GM12878 (cell line): ENCODE results near the gene RNPC3. TPM values are rescaled to one million over a fixed set of nuclear protein-coding genes. Genes with fewer than 3 reads are reported as not detected.

Source experiments
- ATAC-seq: fragments of 200-7000 bp; cut with Tn5 transposase; 3 replicates; pipeline ENCODE4 v1.9.1; 2020; ENCODE audit warnings: mild to moderate bottlenecking, moderate library complexity
- BruUV-seq: library from RNA; stranded (reverse); fragments of 400-500 nt; replicated peaks from 2 replicates; lab custom pipeline; 2021; lab: Mats Ljungman, UMichigan
- CTCF ChIA-PET: fragments of 300-600 bp; sonication (Branson Sonifier 250); formaldehyde crosslinking; extraction: SDS; loops from one replicate; lab custom pipeline; 2021; ENCODE audit warnings: inconsistent platforms; lab: Yijun Ruan, JAX
- POLR2A ChIA-PET: fragments of 350-600 bp; formaldehyde crosslinking; extraction: SDS; loops from one replicate; lab custom pipeline; 2021; ENCODE audit warnings: inconsistent platforms; lab: Charles Lee
- RAD21 ChIA-PET: fragments of 300-600 bp; sonication (Branson Sonifier 250); formaldehyde crosslinking; loops from one replicate; lab custom pipeline; 2023; ENCODE audit warnings: antibody characterized with exemption; ENCODE audit not compliant: unreplicated experiment; lab: Charles Lee
- SMC1A ChIA-PET: fragments of 300-600 bp; sonication (Branson Sonifier 250); formaldehyde crosslinking; loops from one replicate; lab custom pipeline; 2023; ENCODE audit not compliant: unreplicated experiment, uncharacterized antibody; lab: Charles Lee
- DNase-seq: peaks from one replicate; pipeline ENCODE4 v3.0.0-alpha.2; 2011; ENCODE audit warnings: low read depth, low spot score
- FAIRE-seq: peaks from 3 replicates; lab custom pipeline; 2011; peaks lifted over from hg19 to GRCh38; lab: Jason Lieb, UNC
- H2AFZ ChIP-seq: 2 replicates; pipeline ENCODE4 v1.6.0; 2011; ENCODE audit warnings: low read depth, low read length, control low read depth; ENCODE audit not compliant: control insufficient read depth
- H3K27ac ChIP-seq: 2 replicates; pipeline ENCODE4 v1.5.1; 2011; ENCODE audit warnings: control low read depth; ENCODE audit not compliant: control insufficient read depth, insufficient read depth
- H3K27me3 ChIP-seq, 2 experiments: replicated peaks in 1 of 2; 2 replicates each; pipeline versions ENCODE4 v1.6.0 to v1.6.1; 2011; ENCODE audit warnings: low read length in 1 of 2; ENCODE audit not compliant: control insufficient read depth in 2 of 2, insufficient read depth in 2 of 2
- H3K36me3 ChIP-seq, 2 experiments: 2 replicates each; pipeline ENCODE4 v1.5.1; 2011; ENCODE audit warnings: low read length in 1 of 2; ENCODE audit not compliant: control insufficient read depth in 2 of 2, insufficient read depth in 2 of 2
- H3K4me1 ChIP-seq: 2 replicates; pipeline ENCODE4 v1.6.1; 2011; ENCODE audit warnings: mild to moderate bottlenecking, low read length, moderate library complexity, mixed read lengths; ENCODE audit not compliant: control insufficient read depth, insufficient read depth
- H3K4me2 ChIP-seq: 2 replicates; pipeline ENCODE4 v1.6.0; 2011; ENCODE audit warnings: control low read depth; ENCODE audit not compliant: control insufficient read depth, insufficient read depth
- H3K4me3 ChIP-seq: fragments of 200-600 bp; sonication (generic); 2 replicates; pipeline ENCODE4 v1.5.1; 2016
- H3K79me2 ChIP-seq: 2 replicates; pipeline ENCODE4 v1.6.0; 2011; ENCODE audit warnings: low read length; ENCODE audit not compliant: control insufficient read depth, insufficient read depth
- H3K9ac ChIP-seq: 2 replicates; pipeline ENCODE4 v1.8.0; 2011; ENCODE audit warnings: low read length, control low read depth, mixed read lengths; ENCODE audit not compliant: control insufficient read depth, insufficient read depth
- H3K9me3 ChIP-seq: replicated peaks from 3 replicates; pipeline ENCODE4 v1.5.1; 2011; ENCODE audit warnings: mild to moderate bottlenecking, low read length; ENCODE audit not compliant: control insufficient read depth, insufficient read depth
- H4K20me1 ChIP-seq: 2 replicates; pipeline ENCODE4 v1.6.0; 2011; ENCODE audit not compliant: control insufficient read depth, insufficient read depth
- BHLHE40 ChIP-seq, 2 experiments: fragments of 450-650 bp in 1 of 2; IDR thresholded peaks; 2 replicates each; pipeline ENCODE4 v1.6.1; 2011 to 2017; ENCODE audit warnings: low read depth in 2 of 2, borderline replicate concordance in 1 of 2, improper control_type of control experiment in 1 of 2, low read length in 1 of 2, mild to moderate bottlenecking in 1 of 2
- CHD1 ChIP-seq: IDR thresholded peaks from 2 replicates; pipeline ENCODE4 v1.6.1; 2012; ENCODE audit warnings: low read depth, low read length, improper control_type of control experiment
- CHD2 ChIP-seq: IDR thresholded peaks from 2 replicates; pipeline ENCODE4 v1.6.1; 2011; ENCODE audit warnings: low read depth, low read length, improper control_type of control experiment, borderline replicate concordance
- CHD4 ChIP-seq: fragments of 200-600 bp; sonication (generic); IDR thresholded peaks from 2 replicates; pipeline ENCODE4 v1.6.1; 2016; ENCODE audit warnings: mild to moderate bottlenecking
- ESRRA ChIP-seq: IDR thresholded peaks from 2 replicates; pipeline ENCODE4 v1.6.1; 2012; ENCODE audit warnings: mild to moderate bottlenecking, low read length, improper control_type of control experiment
- KAT2A ChIP-seq: conservative IDR thresholded peaks from 2 replicates; pipeline ENCODE4 v1.6.1; 2011; ENCODE audit warnings: low read depth, low read length; ENCODE audit not compliant: control insufficient read depth
- MYC ChIP-seq: IDR thresholded peaks from 2 replicates; pipeline ENCODE4 v1.6.1; 2011; ENCODE audit warnings: mild to moderate bottlenecking, low read length, moderate library complexity, inconsistent platforms; ENCODE audit not compliant: insufficient read depth, insufficient replicate concordance, insufficient read length, severe bottlenecking
- NFYB ChIP-seq: IDR thresholded peaks from 2 replicates; pipeline ENCODE4 v1.6.1; 2011; ENCODE audit warnings: low read depth, mild to moderate bottlenecking, low read length, improper control_type of control experiment, moderate library complexity; ENCODE audit not compliant: insufficient read depth
- RAD21 ChIP-seq: IDR thresholded peaks from 2 replicates; pipeline ENCODE4 v1.6.1; 2011; ENCODE audit warnings: mild to moderate bottlenecking, low read depth, low read length, moderate library complexity; ENCODE audit not compliant: insufficient read depth
- WGBS: methylation state at CpG from one replicate; pipeline ENCODE4 v1.1.6; 2016; ENCODE audit warnings: low lambda C conversion rate; ENCODE audit not compliant: insufficient replicate concordance, insufficient coverage; ENCODE audit errors: missing lambda C conversion rate; 5-methylcytosine and 5-hydroxymethylcytosine counted together
- in situ Hi-C: fragments of 300-500 bp; cut with MboI; formaldehyde crosslinking; loops from 9 replicates; pipeline ENCODE4 v1.14.3; 2018; ENCODE audit warnings: mixed read lengths
- intact Hi-C: fragments of 100-400 bp; cut with micrococcal nuclease; formaldehyde crosslinking; loops from one replicate; pipeline ENCODE4 v1.14.2; 2022; ENCODE audit not compliant: unreplicated experiment
- polyA plus RNA-seq, 11 experiments: library from polyadenylated mRNA; depleted of rRNA in 4 of 11; unstranded in 6 of 11; stranded (reverse) in 5 of 11; fragments of >200 nt; fragmentation: Nextera tagmentation in 4 of 11; fragmentation: Illumina TruSeq in 1 of 11; extraction: Ambion mirVana in 4 of 11; extraction: Trizol in 1 of 11; gene quantifications; 1 replicate in 1 of 11; 2 replicates in 10 of 11; pipeline versions ENCODE4 v1.2.1 to v1.2.3, GENCODE V29; 2011 to 2016; ENCODE audit warnings: inconsistent platforms in 2 of 11, missing spikeins in 2 of 11, low read depth in 1 of 11
- total RNA-seq, 4 experiments: library from RNA; depleted of rRNA in 3 of 4; stranded (reverse); fragments of >200 nt in 3 of 4; fragmentation: Illumina TruSeq in 1 of 4; extraction: Trizol in 1 of 4; gene quantifications; 2 replicates each; pipeline versions ENCODE4 v1.2.1 to v1.2.3, GENCODE V29; 2013 to 2021
- TF ChIP-seq, protein P1 (sequence below): fragments of 450-650 bp; formaldehyde crosslinking; IDR thresholded peaks from 2 replicates; pipeline ENCODE4 v1.4.0; 2022; ENCODE audit warnings: mild to moderate bottlenecking, moderate library complexity
- TF ChIP-seq, protein P2 (sequence below): fragments of 450-650 bp; conservative IDR thresholded peaks from 2 replicates; pipeline ENCODE4 v1.6.1; 2017; ENCODE audit warnings: mild to moderate bottlenecking, moderate library complexity
- TF ChIP-seq, protein P3 (sequence below): fragments of 150-350 bp; IDR thresholded peaks from 2 replicates; pipeline ENCODE4 v1.6.1; 2014; ENCODE audit warnings: mild to moderate bottlenecking, low read depth, low read length
- TF ChIP-seq, protein P4 (sequence below): IDR thresholded peaks from 2 replicates; pipeline ENCODE4 v1.6.1; 2011; ENCODE audit warnings: low read depth, low read length, improper control_type of control experiment, borderline replicate concordance

The RNPC3 gene
- total and polyA plus RNA-seq, 10 of the 15 experiments (the other 5 are each of a cell fraction or from before 2014, with no cell fraction given): 11.4 to 53.7 (median 22.7) TPM

DNA sequence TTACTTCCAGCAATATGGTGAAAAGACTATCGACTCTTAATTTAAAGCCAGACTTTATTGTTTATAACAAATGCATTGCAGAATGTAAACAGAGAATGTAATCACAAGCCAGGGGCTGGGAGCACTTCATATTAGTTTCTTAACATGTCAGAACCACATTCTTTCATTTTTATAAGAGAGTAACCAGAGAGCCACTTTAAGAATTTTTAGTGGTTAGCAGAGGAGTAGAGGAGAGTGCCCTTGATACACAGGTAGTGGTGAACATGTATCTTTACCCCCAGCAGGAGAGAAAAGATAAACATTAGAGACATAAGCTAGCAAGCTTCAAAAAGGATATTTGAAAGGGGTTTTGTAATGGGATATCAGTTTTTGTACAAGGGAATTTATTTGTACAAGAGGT, 57.0 kb downstream of the RNPC3 start:
- 95% methylated on average over 1 of the region's 1 CpG for WGBS
- no TSS peak for BruUV-seq

More for the DNA sequence above, 57.0 kb downstream of the RNPC3 start:
- DNase-seq (no peak), ATAC-seq (no peak), FAIRE-seq (no peak)
- Histone ChIP-seq H3K36me3 (no peaks in the 10 kb centered on the region), H3K4me2 (no peak overlapping the region), H3K9ac (no peak overlapping the region), H3K9me3 (no peaks in the 10 kb centered on the region), H3K4me3 (no peak overlapping the region), H2AFZ (no peak overlapping the region), H3K27me3 (no peaks in the 10 kb centered on the region), H3K27ac (no peak overlapping the region), H3K4me1 (no peaks in the 10 kb centered on the region), H3K79me2 (no peaks in the 10 kb centered on the region), H4K20me1 (no peaks in the 10 kb centered on the region)
- CTCF ChIA-PET: no interaction called here
- in situ Hi-C loops (no loop called here), intact Hi-C loops (no loop called here)
- POLR2A ChIA-PET: no interaction called here
- RAD21 ChIA-PET: no interaction called here
- TF ChIP-seq, protein P1, sequence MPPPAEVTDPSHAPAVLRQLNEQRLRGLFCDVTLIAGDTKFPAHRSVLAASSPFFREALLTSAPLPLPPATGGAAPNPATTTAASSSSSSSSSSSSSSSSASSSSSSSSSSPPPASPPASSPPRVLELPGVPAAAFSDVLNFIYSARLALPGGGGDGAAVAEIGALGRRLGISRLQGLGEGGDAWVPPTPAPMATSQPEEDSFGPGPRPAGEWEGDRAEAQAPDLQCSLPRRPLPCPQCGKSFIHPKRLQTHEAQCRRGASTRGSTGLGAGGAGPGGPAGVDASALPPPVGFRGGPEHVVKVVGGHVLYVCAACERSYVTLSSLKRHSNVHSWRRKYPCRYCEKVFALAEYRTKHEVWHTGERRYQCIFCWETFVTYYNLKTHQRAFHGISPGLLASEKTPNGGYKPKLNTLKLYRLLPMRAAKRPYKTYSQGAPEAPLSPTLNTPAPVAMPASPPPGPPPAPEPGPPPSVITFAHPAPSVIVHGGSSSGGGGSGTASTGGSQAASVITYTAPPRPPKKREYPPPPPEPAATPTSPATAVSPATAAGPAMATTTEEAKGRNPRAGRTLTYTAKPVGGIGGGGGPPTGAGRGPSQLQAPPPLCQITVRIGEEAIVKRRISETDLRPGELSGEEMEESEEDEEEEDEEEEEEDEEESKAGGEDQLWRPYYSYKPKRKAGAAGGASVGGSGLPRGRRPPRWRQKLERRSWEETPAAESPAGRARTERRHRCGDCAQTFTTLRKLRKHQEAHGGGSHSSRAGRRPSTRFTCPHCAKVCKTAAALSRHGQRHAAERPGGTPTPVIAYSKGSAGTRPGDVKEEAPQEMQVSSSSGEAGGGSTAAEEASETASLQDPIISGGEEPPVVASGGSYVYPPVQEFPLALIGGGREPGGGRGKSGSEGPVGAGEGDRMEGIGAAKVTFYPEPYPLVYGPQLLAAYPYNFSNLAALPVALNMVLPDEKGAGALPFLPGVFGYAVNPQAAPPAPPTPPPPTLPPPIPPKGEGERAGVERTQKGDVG (CRISPR knock-in tag): no peak
- TF ChIP-seq, protein P2, sequence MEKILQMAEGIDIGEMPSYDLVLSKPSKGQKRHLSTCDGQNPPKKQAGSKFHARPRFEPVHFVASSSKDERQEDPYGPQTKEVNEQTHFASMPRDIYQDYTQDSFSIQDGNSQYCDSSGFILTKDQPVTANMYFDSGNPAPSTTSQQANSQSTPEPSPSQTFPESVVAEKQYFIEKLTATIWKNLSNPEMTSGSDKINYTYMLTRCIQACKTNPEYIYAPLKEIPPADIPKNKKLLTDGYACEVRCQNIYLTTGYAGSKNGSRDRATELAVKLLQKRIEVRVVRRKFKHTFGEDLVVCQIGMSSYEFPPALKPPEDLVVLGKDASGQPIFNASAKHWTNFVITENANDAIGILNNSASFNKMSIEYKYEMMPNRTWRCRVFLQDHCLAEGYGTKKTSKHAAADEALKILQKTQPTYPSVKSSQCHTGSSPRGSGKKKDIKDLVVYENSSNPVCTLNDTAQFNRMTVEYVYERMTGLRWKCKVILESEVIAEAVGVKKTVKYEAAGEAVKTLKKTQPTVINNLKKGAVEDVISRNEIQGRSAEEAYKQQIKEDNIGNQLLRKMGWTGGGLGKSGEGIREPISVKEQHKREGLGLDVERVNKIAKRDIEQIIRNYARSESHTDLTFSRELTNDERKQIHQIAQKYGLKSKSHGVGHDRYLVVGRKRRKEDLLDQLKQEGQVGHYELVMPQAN: no peak
- TF ChIP-seq NFYB (no peak), CHD1 (no peak), CHD2 (no peak), MYC (no peak), ESRRA (no peak), BHLHE40 (IDR thresholded peaks at IDR 0.05; ENCODE audit: borderline replicate concordance in 1 of 2, low read depth in 2 of 2, low read length in 1 of 2) (no peak), KAT2A (no peak), RAD21 (no peak), CHD4 (no peak)
- TF ChIP-seq, protein P3, sequence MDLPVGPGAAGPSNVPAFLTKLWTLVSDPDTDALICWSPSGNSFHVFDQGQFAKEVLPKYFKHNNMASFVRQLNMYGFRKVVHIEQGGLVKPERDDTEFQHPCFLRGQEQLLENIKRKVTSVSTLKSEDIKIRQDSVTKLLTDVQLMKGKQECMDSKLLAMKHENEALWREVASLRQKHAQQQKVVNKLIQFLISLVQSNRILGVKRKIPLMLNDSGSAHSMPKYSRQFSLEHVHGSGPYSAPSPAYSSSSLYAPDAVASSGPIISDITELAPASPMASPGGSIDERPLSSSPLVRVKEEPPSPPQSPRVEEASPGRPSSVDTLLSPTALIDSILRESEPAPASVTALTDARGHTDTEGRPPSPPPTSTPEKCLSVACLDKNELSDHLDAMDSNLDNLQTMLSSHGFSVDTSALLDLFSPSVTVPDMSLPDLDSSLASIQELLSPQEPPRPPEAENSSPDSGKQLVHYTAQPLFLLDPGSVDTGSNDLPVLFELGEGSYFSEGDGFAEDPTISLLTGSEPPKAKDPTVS: no peak
- TF ChIP-seq, protein P4, sequence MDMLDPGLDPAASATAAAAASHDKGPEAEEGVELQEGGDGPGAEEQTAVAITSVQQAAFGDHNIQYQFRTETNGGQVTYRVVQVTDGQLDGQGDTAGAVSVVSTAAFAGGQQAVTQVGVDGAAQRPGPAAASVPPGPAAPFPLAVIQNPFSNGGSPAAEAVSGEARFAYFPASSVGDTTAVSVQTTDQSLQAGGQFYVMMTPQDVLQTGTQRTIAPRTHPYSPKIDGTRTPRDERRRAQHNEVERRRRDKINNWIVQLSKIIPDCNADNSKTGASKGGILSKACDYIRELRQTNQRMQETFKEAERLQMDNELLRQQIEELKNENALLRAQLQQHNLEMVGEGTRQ: no peak
- SMC1A ChIA-PET: no interaction called here
